ENCODE data around the gene PIEZO1.
A peak's percentile ranks its signal among the peaks of the same experiment; 100 is the strongest.

GRCh38 chr16:88773812-88774291 lies 11.2 kb downstream of the PIEZO1 start:
- TF ChIP-seq ETV5 (CRISPR knock-in tag; IDR thresholded peaks at IDR 0.05; ENCODE audit: low read depth) (peak; percentile 25; the same call in 1 of the 2 replicates), CTCF (IDR thresholded peaks at IDR 0.05 in 2 of 3, conservative IDR thresholded peaks at IDR 0.05 in 1 of 3; ENCODE audit: insufficient read depth in 2 of 3, low read depth in 1 of 3, low read length in 3 of 3) (no peak), CREM (IDR thresholded peaks at IDR 0.05; ENCODE audit: low read depth) (peak; percentile 82), BHLHE40 (IDR thresholded peaks at IDR 0.05; ENCODE audit: low read length) (peak; percentile 73), MYNN (IDR thresholded peaks at IDR 0.05) (peak; percentile 95), MYNN (CRISPR knock-in tag; IDR thresholded peaks at IDR 0.05) (no peak), KLF10 (CRISPR knock-in tag; IDR thresholded peaks at IDR 0.05) (no peak), REST (IDR thresholded peaks at IDR 0.05; ENCODE audit: borderline replicate concordance) (peak; percentile 73), REST (CRISPR knock-in tag; IDR thresholded peaks at IDR 0.05; ENCODE audit: low read depth) (peak; percentile 88; the same call in 1 of the 2 replicates), DACH1 (IDR thresholded peaks at IDR 0.05; ENCODE audit: partially characterized antibody) (no peak), KDM4B (IDR thresholded peaks at IDR 0.05; ENCODE audit: borderline replicate concordance in 2 of 2, low read depth in 1 of 2) (no peak)
- TF ChIP-seq, protein P1, sequence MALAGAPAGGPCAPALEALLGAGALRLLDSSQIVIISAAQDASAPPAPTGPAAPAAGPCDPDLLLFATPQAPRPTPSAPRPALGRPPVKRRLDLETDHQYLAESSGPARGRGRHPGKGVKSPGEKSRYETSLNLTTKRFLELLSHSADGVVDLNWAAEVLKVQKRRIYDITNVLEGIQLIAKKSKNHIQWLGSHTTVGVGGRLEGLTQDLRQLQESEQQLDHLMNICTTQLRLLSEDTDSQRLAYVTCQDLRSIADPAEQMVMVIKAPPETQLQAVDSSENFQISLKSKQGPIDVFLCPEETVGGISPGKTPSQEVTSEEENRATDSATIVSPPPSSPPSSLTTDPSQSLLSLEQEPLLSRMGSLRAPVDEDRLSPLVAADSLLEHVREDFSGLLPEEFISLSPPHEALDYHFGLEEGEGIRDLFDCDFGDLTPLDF (CRISPR knock-in tag; IDR thresholded peaks at IDR 0.05): no peak
- TF ChIP-seq, protein P2, sequence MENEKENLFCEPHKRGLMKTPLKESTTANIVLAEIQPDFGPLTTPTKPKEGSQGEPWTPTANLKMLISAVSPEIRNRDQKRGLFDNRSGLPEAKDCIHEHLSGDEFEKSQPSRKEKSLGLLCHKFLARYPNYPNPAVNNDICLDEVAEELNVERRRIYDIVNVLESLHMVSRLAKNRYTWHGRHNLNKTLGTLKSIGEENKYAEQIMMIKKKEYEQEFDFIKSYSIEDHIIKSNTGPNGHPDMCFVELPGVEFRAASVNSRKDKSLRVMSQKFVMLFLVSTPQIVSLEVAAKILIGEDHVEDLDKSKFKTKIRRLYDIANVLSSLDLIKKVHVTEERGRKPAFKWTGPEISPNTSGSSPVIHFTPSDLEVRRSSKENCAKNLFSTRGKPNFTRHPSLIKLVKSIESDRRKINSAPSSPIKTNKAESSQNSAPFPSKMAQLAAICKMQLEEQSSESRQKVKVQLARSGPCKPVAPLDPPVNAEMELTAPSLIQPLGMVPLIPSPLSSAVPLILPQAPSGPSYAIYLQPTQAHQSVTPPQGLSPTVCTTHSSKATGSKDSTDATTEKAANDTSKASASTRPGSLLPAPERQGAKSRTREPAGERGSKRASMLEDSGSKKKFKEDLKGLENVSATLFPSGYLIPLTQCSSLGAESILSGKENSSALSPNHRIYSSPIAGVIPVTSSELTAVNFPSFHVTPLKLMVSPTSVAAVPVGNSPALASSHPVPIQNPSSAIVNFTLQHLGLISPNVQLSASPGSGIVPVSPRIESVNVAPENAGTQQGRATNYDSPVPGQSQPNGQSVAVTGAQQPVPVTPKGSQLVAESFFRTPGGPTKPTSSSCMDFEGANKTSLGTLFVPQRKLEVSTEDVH (IDR thresholded peaks at IDR 0.05; ENCODE audit: low read depth, partially characterized antibody): peak; percentile 57
